Stimulated activated naive CD8-positive, alpha-beta T cell treated with anti-CD3 and anti-CD28 coated beads, Interleukin-15, amount 100 ng/mL, for 72 hours (primary cell): ENCODE results near the gene LSM3.
"Not testable (repeated sequence)": the region's sequence is repeated elsewhere in the genome, so short reads cannot be mapped to it uniquely, and the experiment has no call there.

ENCODE experiments used
- ATAC-seq: fragments of 150-1000 bp; cut with Tn5 transposase; 2 replicates; pipeline ENCODE4 v1.10.0; 2021; ENCODE audit warnings: mild to moderate bottlenecking, moderate library complexity
- DNase-seq, 2 donors: peaks; one replicate each; pipeline ENCODE4 v3.0.0; 2021 to 2022
- H3K27ac Mint-ChIP-seq, 2 donors: one replicate each; pipeline ENCODE4 v1.8.0; 2022; ENCODE audit warnings: mild to moderate bottlenecking in 2 of 2, mixed read lengths in 2 of 2, moderate library complexity in 2 of 2
- H3K27me3 Mint-ChIP-seq: one replicate; pipeline ENCODE4 v1.8.0; 2022; ENCODE audit warnings: mixed read lengths
- H3K4me1 Mint-ChIP-seq: one replicate; pipeline ENCODE4 v1.8.0; 2022; ENCODE audit warnings: mild to moderate bottlenecking, mixed read lengths
- H3K4me3 Mint-ChIP-seq, 2 donors: one replicate each; pipeline ENCODE4 v1.8.0; 2022; ENCODE audit warnings: mild to moderate bottlenecking in 2 of 2, mixed read lengths in 2 of 2, moderate library complexity in 1 of 2
- H3K9me3 Mint-ChIP-seq, 2 donors: one replicate each; pipeline ENCODE4 v1.8.0; 2022; ENCODE audit warnings: mixed read lengths in 2 of 2

LSM3 gene

GRCh38 chr3:14229695-14230094 is 51.1 kb downstream of the LSM3 start:
- ATAC-seq, H3K4me1 Mint-ChIP-seq, H3K4me3 Mint-ChIP-seq, DNase-seq, H3K27ac Mint-ChIP-seq: not testable (repeated sequence)
- H3K27me3 Mint-ChIP-seq, result peaks cover 50% of the 10 kb centered on the region
- peaks cover 5 to 14% of the 10 kb centered on the region in 2 donors for H3K9me3 Mint-ChIP-seq

DNA sequence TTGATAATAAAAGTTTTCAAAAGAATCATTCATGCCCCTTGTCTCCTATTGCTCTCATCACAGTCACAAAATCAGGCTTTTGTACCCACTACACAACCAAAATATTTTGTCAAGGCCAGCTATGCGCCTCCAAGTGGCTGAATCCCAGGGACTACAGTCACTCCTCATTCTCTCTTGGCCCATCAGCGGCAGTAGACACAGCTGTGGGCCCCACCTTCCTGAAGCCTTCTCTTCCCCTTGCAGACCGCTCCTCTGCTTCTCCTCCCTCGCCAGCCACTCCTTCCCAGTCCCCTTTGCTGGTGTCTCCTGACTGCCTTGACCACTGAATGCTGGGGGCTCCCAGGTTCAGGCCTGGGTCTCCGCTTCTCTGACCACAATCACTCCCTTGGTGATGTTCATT is 52.1 kb downstream of the LSM3 start:
- peaks cover 47% of the 10 kb centered on the region for H3K27me3 Mint-ChIP-seq
- H3K9me3 Mint-ChIP-seq, result peaks cover 5 to 14% of the 10 kb centered on the region in 2 donors
- H3K4me1 Mint-ChIP-seq, result peaks cover 16% of the 10 kb centered on the region
- ATAC-seq, result no peak
- DNase-seq, result no peak
- H3K4me3 Mint-ChIP-seq, result no peak overlapping the region
- H3K27ac Mint-ChIP-seq, result no peak overlapping the region

GRCh38 chr3:14231145-14231990 is 52.8 kb downstream of the LSM3 start:
- Mint-ChIP-seq H3K27me3 (peaks cover 47% of the 10 kb centered on the region), H3K4me1 (peaks cover 16% of the 10 kb centered on the region), H3K4me3 (no peak overlapping the region), H3K27ac (no peak overlapping the region), H3K9me3 (peaks cover 5 to 14% of the 10 kb centered on the region in 2 donors)
- DNase-seq (no peak), ATAC-seq (no peak)

GRCh38 chr3:14231998-14232501 is 53.4 kb downstream of the LSM3 start:
- no peak for DNase-seq
- Mint-ChIP-seq H3K9me3 (peaks cover 5 to 14% of the 10 kb centered on the region in 2 donors), H3K4me1 (peaks cover 16% of the 10 kb centered on the region), H3K27ac (no peak overlapping the region), H3K4me3 (no peak overlapping the region), H3K27me3 (peaks cover 47% of the 10 kb centered on the region)
- ATAC-seq, result no peak

DNA sequence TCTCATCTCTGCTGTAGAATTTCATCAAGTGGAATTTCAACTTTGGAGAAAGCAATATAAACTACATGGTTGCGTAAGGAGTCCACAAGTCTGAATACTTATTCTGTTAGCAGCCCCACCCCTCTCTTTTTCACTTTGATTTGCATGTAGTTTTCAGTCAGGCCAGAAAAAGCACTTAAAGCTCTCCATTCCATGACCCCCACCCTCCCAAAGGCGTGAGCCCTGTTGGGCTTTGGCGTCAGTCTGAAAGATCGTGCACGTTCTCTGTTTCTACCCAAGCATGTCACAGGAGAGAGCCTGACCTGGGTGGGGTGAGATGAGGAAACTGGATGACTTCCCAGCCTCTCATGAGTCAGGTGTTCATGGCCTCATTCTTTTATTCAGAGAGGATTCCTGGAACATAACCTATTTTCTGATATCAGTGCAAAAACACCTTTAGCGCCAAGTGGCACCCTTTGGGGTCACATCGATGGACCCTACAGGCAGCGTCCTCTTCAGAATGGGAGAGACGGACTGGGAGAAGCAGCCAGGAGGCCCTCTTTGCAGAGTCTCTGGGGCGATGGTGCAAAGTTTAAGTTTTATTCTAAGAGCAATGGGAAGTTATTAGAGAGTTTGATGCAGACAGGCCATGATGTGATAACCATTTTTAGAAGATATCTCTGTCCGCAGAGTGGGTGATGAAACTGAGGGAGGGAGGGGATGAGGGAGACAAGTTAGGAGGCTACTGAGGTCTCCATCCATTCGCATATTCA is 55.8 kb downstream of the LSM3 start:
- H3K9me3 Mint-ChIP-seq, result peaks cover 5 to 14% of the 10 kb centered on the region in 2 donors
- peaks cover 47% of the 10 kb centered on the region for H3K27me3 Mint-ChIP-seq

DNA sequence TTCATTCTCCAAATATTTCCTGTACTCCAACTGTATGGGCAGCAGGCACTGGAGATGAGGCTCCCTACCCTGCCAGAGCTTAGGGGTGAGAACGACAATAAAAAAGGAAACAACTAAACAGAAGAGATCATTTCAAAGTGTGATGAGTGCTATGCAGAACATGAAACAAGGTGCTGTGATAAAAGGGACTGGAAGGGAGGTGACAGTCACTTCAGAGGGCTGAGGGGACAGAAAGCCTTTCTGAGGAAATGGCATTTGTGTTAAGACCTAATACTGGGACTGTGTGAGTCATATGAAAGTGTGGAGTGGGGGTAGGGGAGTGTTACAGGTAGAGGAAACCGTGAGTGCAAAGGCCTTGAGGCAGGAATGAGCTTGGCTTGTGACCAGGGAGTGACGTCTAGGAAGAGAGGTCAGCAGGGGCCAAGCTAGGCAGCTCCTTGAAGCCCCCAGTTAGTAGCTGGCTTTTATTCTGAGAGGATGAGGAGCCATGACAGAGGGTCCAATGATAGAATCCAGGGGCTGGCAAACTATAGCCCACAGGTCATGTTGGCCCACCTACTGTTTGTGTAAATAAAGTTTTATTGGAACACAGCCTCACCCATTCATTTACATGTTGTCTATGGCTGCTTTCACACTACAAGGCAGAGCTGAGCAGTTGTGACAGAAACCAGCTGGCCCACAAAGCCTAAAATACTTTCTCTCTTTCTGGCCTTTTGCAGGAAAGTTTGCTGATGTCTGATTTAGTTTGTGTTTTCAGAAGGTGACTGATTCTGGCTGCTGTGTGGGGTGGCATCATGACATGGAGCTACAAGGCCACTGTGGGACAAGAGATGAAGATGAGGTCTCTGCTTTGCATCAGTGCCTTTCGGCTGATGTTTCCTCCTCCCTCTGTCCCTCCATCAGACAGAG is 56.6 kb downstream of the LSM3 start:
- peaks cover 5 to 14% of the 10 kb centered on the region in 2 donors for H3K9me3 Mint-ChIP-seq
- H3K27me3 Mint-ChIP-seq, result peaks cover 47% of the 10 kb centered on the region
- ATAC-seq (peak; percentile 61), DNase-seq (no peak)
- H3K4me3 Mint-ChIP-seq, result no peak overlapping the region
- H3K27ac Mint-ChIP-seq, result no peak overlapping the region
- H3K4me1 Mint-ChIP-seq, result peaks cover 16% of the 10 kb centered on the region

More for the DNA sequence above, 55.8 kb downstream of the LSM3 start:
- Mint-ChIP-seq H3K27ac (no peak overlapping the region), H3K4me1 (peaks cover 16% of the 10 kb centered on the region), H3K4me3 (no peak overlapping the region)
- ATAC-seq (no peak), DNase-seq (no peak)

DNA sequence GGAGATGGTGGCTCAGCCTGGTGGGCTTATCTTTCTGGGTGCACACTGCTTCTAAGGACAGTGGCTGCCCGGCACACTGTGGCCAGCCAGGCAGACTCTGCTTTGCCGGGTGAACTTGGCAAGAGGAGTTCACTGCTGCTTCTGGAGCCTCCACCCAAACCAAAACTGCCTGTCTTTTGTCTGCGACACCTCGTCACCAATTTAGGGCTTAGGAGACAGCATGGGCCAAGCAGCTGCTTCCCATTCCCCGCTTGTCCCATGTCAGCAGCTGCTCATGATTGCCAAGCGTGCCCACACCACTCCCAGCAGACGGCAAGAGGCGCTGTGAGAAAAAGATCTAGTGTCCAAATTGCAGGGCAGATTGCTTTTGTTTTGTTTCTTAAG is 57.3 kb downstream of the LSM3 start:
- Mint-ChIP-seq H3K4me1 (peaks cover 16% of the 10 kb centered on the region), H3K27ac (no peak overlapping the region), H3K4me3 (no peak overlapping the region), H3K27me3 (peaks cover 43% of the 10 kb centered on the region), H3K9me3 (peaks cover 5 to 14% of the 10 kb centered on the region in 2 donors)
- ATAC-seq, result no peak
- DNase-seq, result no peak

- Mint-ChIP-seq H3K27ac (no peak overlapping the region), H3K4me3 (no peak overlapping the region), H3K9me3 (peaks cover 5 to 14% of the 10 kb centered on the region in 2 donors), H3K4me1 (peaks cover 16% of the 10 kb centered on the region), H3K27me3 (peaks cover 33% of the 10 kb centered on the region)
- DNase-seq, result no peak
- no peak for ATAC-seq
These were observed 58.3 kb downstream of the LSM3 start for GRCh38 chr3:14236902-14237301.

DNA sequence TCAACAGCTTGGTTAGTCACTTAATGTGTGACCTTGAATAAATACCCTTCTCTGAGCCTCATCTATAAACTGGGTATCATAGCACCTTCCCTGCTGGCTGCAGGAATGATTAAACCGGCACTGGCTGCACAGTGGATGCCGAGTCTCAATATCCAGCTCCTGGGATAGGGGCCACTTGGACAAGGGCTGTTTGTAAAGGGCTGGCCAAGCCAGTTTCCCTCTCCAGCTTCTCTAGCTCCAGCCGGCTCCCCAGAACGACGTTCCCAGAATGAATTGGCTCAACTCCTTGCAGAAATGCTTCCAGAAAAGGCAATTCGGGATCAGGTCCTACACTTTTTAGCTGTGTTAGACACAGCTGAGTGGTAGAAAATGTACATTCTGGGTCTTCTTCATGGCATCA is 58.8 kb downstream of the LSM3 start:
- Mint-ChIP-seq H3K27ac (no peak overlapping the region), H3K27me3 (peaks cover 31% of the 10 kb centered on the region), H3K9me3 (peaks cover 5 to 14% of the 10 kb centered on the region in 2 donors), H3K4me3 (no peak overlapping the region), H3K4me1 (peaks cover 16% of the 10 kb centered on the region)
- DNase-seq (no peak), ATAC-seq (no peak)

DNA sequence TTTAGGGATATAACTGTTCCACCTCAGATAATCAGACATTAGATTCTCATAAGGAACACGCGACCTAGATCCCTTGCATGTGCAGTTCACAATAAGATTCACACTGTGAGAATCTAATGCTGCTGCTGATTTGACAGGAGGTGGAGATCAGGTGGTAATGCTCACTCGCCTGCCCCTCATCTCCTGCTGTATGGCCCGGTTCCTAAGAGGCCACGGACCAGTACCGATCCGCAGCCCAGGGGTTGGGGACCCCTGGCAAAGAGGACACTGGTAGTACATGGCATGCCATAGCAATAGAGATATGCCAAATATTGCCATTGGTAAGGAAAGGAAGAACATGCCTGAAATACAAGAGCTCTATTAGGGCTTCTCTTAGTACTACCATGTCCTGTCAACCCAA is 59.7 kb downstream of the LSM3 start:
- DNase-seq (no peak), ATAC-seq (no peak)
- Mint-ChIP-seq H3K9me3 (peaks cover 4 to 5% of the 10 kb centered on the region in 2 donors), H3K4me1 (peaks cover 9% of the 10 kb centered on the region), H3K4me3 (no peak overlapping the region), H3K27me3 (peaks cover 29% of the 10 kb centered on the region), H3K27ac (no peak overlapping the region)

GRCh38 chr3:14238930-14239329 is 60.3 kb downstream of the LSM3 start:
- ATAC-seq (no peak), DNase-seq (no peak)
- no peaks in the 10 kb centered on the region for H3K9me3 Mint-ChIP-seq
- peaks cover 24% of the 10 kb centered on the region for H3K27me3 Mint-ChIP-seq
- H3K4me3 Mint-ChIP-seq, result no peak overlapping the region
- no peak overlapping the region for H3K27ac Mint-ChIP-seq
- H3K4me1 Mint-ChIP-seq, result peaks cover 9% of the 10 kb centered on the region

GRCh38 chr3:14239940-14240339 is 61.3 kb downstream of the LSM3 start:
- Mint-ChIP-seq H3K27ac (no peak overlapping the region), H3K4me1 (peaks cover 5% of the 10 kb centered on the region), H3K4me3 (no peak overlapping the region)

DNA sequence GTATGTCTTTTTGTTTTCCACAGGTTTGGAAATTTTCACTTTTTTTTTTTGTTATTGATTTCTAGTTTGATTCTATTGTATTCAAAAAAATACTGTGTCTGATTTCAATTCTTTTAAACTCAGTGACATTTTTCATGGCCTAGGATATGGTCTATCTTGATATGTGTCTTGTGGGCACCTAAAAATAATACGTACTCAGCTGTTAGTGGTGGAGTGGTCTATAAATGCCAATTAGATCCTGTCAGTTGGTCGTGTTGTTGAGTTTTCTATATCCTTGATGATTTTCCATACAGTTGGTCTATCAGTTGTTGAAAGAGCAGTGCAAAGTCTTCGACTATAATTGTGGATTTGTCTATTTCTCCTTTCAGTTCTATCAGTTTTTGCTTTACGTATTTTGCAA is 61.7 kb downstream of the LSM3 start:
- H3K9me3 Mint-ChIP-seq, result no peaks in the 10 kb centered on the region
- ATAC-seq (no peak), DNase-seq (no peak)
- no peak overlapping the region for H3K27ac Mint-ChIP-seq
- peaks cover under 1% of the 10 kb centered on the region for H3K4me1 Mint-ChIP-seq
- peaks cover 11% of the 10 kb centered on the region for H3K27me3 Mint-ChIP-seq
- H3K4me3 Mint-ChIP-seq, result no peak overlapping the region

More at GRCh38 chr3:14239940-14240339, 61.3 kb downstream of the LSM3 start:
- ATAC-seq (no peak), DNase-seq (no peak)
- no peaks in the 10 kb centered on the region for H3K9me3 Mint-ChIP-seq
- H3K27me3 Mint-ChIP-seq, result peaks cover 15% of the 10 kb centered on the region

GRCh38 chr3:14241716-14242115 is 63.1 kb downstream of the LSM3 start:
- H3K9me3 Mint-ChIP-seq, result no peaks in the 10 kb centered on the region
- no peaks in the 10 kb centered on the region for H3K4me1 Mint-ChIP-seq
- H3K27me3 Mint-ChIP-seq, result peaks cover 11% of the 10 kb centered on the region
- no peak for DNase-seq
- no peak overlapping the region for H3K27ac Mint-ChIP-seq
- no peak for ATAC-seq
- no peak overlapping the region for H3K4me3 Mint-ChIP-seq
